Hepatic stellate cell (primary cell): ENCODE data around the gene GNPTAB.
A peak's percentile ranks its signal among the peaks of the same experiment; 100 is the strongest.
"Not testable (repeated sequence)": the region's sequence is repeated elsewhere in the genome, so short reads cannot be mapped to it uniquely, and the experiment has no call there.

ENCODE experiments used
- DNase-seq: peaks from one replicate; pipeline ENCODE4 v3.0.0; 2011; ENCODE audit warnings: low spot score

GNPTAB gene

GRCh38 chr12:101737476-101737875 lies 93.3 kb downstream of the GNPTAB start:
- DNase-seq = no peak

GRCh38 chr12:101734482-101734881 lies 96.3 kb downstream of the GNPTAB start:
- DNase-seq = not testable (repeated sequence)

GRCh38 chr12:101733166-101733565 lies 97.6 kb downstream of the GNPTAB start:
- no peak for DNase-seq

GRCh38 chr12:101732318-101732717 lies 98.4 kb downstream of the GNPTAB start:
- DNase-seq = no peak

- DNase-seq = no peak
Observed at GRCh38 chr12:101729842-101730241, 100.9 kb downstream of the GNPTAB start.

- DNase-seq = no peak
Observed at GRCh38 chr12:101727098-101727497, 103.7 kb downstream of the GNPTAB start.

GRCh38 chr12:101722392-101722791 lies 108.4 kb downstream of the GNPTAB start:
- DNase-seq = no peak

GRCh38 chr12:101720118-101720517 lies 110.6 kb downstream of the GNPTAB start:
- DNase-seq = no peak

- no peak for DNase-seq
Observed at GRCh38 chr12:101719566-101719965, 111.2 kb downstream of the GNPTAB start.

GRCh38 chr12:101714877-101715444 lies 115.8 kb downstream of the GNPTAB start:
- DNase-seq = no peak

- DNase-seq = no peak
Observed at GRCh38 chr12:101713930-101714329, 116.8 kb downstream of the GNPTAB start.

- DNase-seq = no peak
Observed at GRCh38 chr12:101713059-101713682, 117.6 kb downstream of the GNPTAB start.

- DNase-seq = no peak
Observed at GRCh38 chr12:101710288-101710687, 120.5 kb downstream of the GNPTAB start.

- DNase-seq = no peak
Observed at GRCh38 chr12:101707131-101707782, 123.5 kb downstream of the GNPTAB start.

- no peak for DNase-seq
Observed at GRCh38 chr12:101706403-101706802, 124.4 kb downstream of the GNPTAB start.

GRCh38 chr12:101703487-101703886 lies 127.3 kb downstream of the GNPTAB start:
- no peak for DNase-seq

- DNase-seq = no peak
Observed at GRCh38 chr12:101700299-101700820, 130.4 kb downstream of the GNPTAB start.

GRCh38 chr12:101698800-101699347 lies 131.9 kb downstream of the GNPTAB start:
- DNase-seq = peak; percentile 15

- DNase-seq = peak; percentile 52
Observed at GRCh38 chr12:101697930-101698799, 132.6 kb downstream of the GNPTAB start.

- peak; percentile 32 for DNase-seq
Observed at GRCh38 chr12:101697197-101697929, 133.4 kb downstream of the GNPTAB start, which contains the start of gene CHPT1. CHPT1 (plus strand) TSS chr12:101697640; CDS start chr12:101697862, 222 bp downstream.
